Pancreas (tissue), 10 donors: ENCODE results near the gene FCHSD1. TPM values are rescaled to one million over a fixed set of nuclear protein-coding genes. Genes with fewer than 3 reads are reported as not detected.

Experiments
- ATAC-seq, 4 donors: fragments of 200-7000 bp; cut with Tn5 transposase; one replicate each; pipeline versions ENCODE4 v1.8.0 to v1.9.1; 2020; ENCODE audit warnings: mild to moderate bottlenecking in 4 of 4, moderate library complexity in 4 of 4
- DNase-seq, 6 donors: peaks; one replicate each; pipeline ENCODE4 v3.0.0-alpha.2; 2020
- FAIRE-seq: peaks from 2 replicates; lab custom pipeline; 2012; peaks lifted over from hg19 to GRCh38; lab: Jason Lieb, UNC
- H3K27ac ChIP-seq, 4 donors: fragments of 200-600 bp; sonication (generic); 1 replicate in 3 of 4; 2 replicates in 1 of 4; pipeline versions ENCODE4 v1.5.0 to v1.8.0; 2020
- H3K27me3 ChIP-seq, 4 donors: fragments of 200-600 bp; one replicate each; pipeline ENCODE4 v1.8.0; 2021
- H3K36me3 ChIP-seq, 3 donors: fragments of 200-600 bp; sonication (generic) in 1 of 3; one replicate each; pipeline versions ENCODE4 v1.5.0 to v1.8.0; 2020 to 2021
- H3K4me1 ChIP-seq, 3 donors: fragments of 200-600 bp; one replicate each; pipeline ENCODE4 v1.8.0; 2021
- H3K4me3 ChIP-seq, 4 donors: fragments of 200-600 bp; sonication (generic) in 2 of 4; one replicate each; pipeline versions ENCODE4 v1.5.0 to v1.8.0; 2020 to 2021
- H3K9me3 ChIP-seq, 4 donors: fragments of 200-600 bp; one replicate each; pipeline ENCODE4 v1.8.0; 2021
- CTCF ChIP-seq, 4 donors: fragments of 200-600 bp; sonication (generic) in 3 of 4; IDR thresholded peaks; one replicate each; pipeline versions ENCODE4 v1.5.0 to v1.8.0; 2021; ENCODE audit warnings: antibody characterized with exemption in 4 of 4
- WGBS, 2 donors: extraction: QIAGEN DNeasy Blood & Tissue Kit; methylation state at CpG; one replicate each; pipeline ENCODE4 v1.1.7; 2013; 5-methylcytosine and 5-hydroxymethylcytosine counted together
- intact Hi-C, 3 donors: fragments of 100-400 bp; cut with DNase I; formaldehyde crosslinking; loops; one replicate each; pipeline versions ENCODE4 v1.11.1 to v1.14.2; 2022
- polyA plus RNA-seq, 2 donors: library from polyadenylated mRNA; stranded (reverse); fragments of 200-250 nt; gene quantifications; one replicate each; pipeline ENCODE4 v1.2.3, GENCODE V29; 2013
- total RNA-seq, 6 donors: library from RNA; stranded (reverse); fragmentation: NEBNext Ultra II Directional in 4 of 6; extraction: Animal tissue kit (Norgen Biotek cat#: 25700) in 4 of 6; gene quantifications; one replicate each; pipeline versions ENCODE4 v1.2.1 to v1.2.4, GENCODE V29; 2021 to 2023
- donor health status: healthy with polysubstance abuse.
- donor health status: DM: no; HTN: no; CAD: no; lungs with moderate emphysema.
- donor health status: DM: no; HTN: no; CAD: no.
- donor health status: control.
- donor health status: control.
- donor health status: Bipolar disorder and iron deficiency.
- donor health status: DM: yes; HTN: yes; CAD: no.
- donor health status: DM: no; HTN: no; CAD: no.
- donor health status: DM: no; HTN: no; CAD: no.
- donor health status: DM: yes; HTN: yes; CAD: no.

FCHSD1 gene
- total and polyA plus RNA-seq, 8 donors, result 4.8 to 22.4 (median 9.1) TPM

- Histone ChIP-seq H3K36me3 (no peaks in the 10 kb centered on the region), H3K9me3 (no peaks in the 10 kb centered on the region), H3K27me3 (no peaks in the 10 kb centered on the region), H3K4me3 (no peak overlapping the region), H3K27ac (no peak overlapping the region), H3K4me1 (no peaks in the 10 kb centered on the region)
- FAIRE-seq, result no peak
- no peak for TF ChIP-seq CTCF (IDR thresholded peaks at IDR 0.05)
- intact Hi-C loops, result no loop called here
- no peak for DNase-seq
- WGBS, 2 donors, result 78 to 85% methylated on average over 23 of the region's 23 CpGs
- ATAC-seq, result no peak
These were observed 21.0 kb upstream of the FCHSD1 start for GRCh38 chr5:141672071-141672840.

- DNase-seq (no peak), ATAC-seq (no peak), FAIRE-seq (no peak)
- no peak overlapping the region for H3K27ac ChIP-seq
- no peaks in the 10 kb centered on the region for H3K36me3 ChIP-seq
- 71 to 85% methylated on average over 4 of the region's 4 CpGs for WGBS, 2 donors
- no peaks in the 10 kb centered on the region for H3K27me3 ChIP-seq
- no peak for TF ChIP-seq CTCF (IDR thresholded peaks at IDR 0.05)
- intact Hi-C loops, result no loop called here
- peaks cover 0 to 4% (median 0%) of the 10 kb centered on the region in 3 donors for H3K4me1 ChIP-seq
- H3K9me3 ChIP-seq, result no peaks in the 10 kb centered on the region
- H3K4me3 ChIP-seq, result no peak overlapping the region
These were observed 18.3 kb upstream of the FCHSD1 start for GRCh38 chr5:141669520-141669919.

- no peak for TF ChIP-seq CTCF (IDR thresholded peaks at IDR 0.05)
- WGBS, 2 donors, result 76 to 80% methylated on average over 8 of the region's 8 CpGs
- no peak for ATAC-seq
- FAIRE-seq, result no peak
- Histone ChIP-seq H3K4me1 (peaks cover 0 to 4% (median 0%) of the 10 kb centered on the region in 3 donors), H3K27ac (no peak overlapping the region), H3K4me3 (no peak overlapping the region), H3K9me3 (no peaks in the 10 kb centered on the region), H3K36me3 (no peaks in the 10 kb centered on the region), H3K27me3 (no peaks in the 10 kb centered on the region)
- intact Hi-C loops, result no loop called here
- DNase-seq, result no peak
These were observed 17.5 kb upstream of the FCHSD1 start for GRCh38 chr5:141668601-141669265.

GRCh38 chr5:141665995-141666940, 15.1 kb upstream of the FCHSD1 start:
- Histone ChIP-seq H3K4me1 (peaks cover 0 to 4% (median 0%) of the 10 kb centered on the region in 3 donors), H3K36me3 (no peaks in the 10 kb centered on the region), H3K27ac (no peak overlapping the region), H3K9me3 (no peaks in the 10 kb centered on the region), H3K27me3 (no peaks in the 10 kb centered on the region), H3K4me3 (no peak overlapping the region)
- no peak for DNase-seq
- FAIRE-seq, result no peak
- no peak for ATAC-seq
- no peak for TF ChIP-seq CTCF (IDR thresholded peaks at IDR 0.05)
- intact Hi-C loops, result no loop called here
- WGBS, 2 donors, result 91 to 94% methylated on average over 18 of the region's 18 CpGs
